Measurements from ENCODE around the gene EFNA3.

The EFNA3 gene

DNA sequence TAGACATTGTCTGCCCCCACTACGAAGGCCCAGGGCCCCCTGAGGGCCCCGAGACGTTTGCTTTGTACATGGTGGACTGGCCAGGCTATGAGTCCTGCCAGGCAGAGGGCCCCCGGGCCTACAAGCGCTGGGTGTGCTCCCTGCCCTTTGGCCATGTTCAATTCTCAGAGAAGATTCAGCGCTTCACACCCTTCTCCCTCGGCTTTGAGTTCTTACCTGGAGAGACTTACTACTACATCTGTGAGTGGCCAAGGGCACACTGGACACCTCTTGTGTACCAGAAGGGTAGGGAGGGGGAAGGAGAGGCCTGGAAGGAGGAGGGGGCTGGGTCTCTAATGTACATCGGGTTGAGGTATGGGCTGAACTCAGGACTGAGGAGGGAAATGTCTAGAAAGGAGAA lies 11.9 kb upstream of the EFNA3 start:
- no peak for DNase-seq (ENCODE audit: low read depth in 2 of 2)

DNA sequence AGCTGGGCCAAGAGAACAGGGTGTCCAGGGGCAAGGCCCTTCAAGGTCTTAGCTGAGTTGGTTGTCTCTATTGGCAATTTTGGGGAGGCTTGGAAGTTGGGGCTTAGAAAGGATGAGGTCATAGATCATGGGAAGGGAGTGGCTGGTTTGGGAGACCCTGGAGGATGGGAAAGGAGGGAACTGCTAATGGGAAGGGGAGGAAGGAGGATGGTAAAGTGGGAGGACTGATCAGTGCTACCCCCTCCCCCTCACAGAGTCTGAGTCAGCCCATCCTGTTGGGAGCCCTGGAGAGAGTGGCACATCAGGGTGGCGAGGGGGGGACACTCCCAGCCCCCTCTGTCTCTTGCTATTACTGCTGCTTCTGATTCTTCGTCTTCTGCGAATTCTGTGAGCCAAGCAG lies 10.0 kb upstream of the EFNA3 start:
- no peak for DNase-seq (ENCODE audit: low read depth in 2 of 2)

DNA sequence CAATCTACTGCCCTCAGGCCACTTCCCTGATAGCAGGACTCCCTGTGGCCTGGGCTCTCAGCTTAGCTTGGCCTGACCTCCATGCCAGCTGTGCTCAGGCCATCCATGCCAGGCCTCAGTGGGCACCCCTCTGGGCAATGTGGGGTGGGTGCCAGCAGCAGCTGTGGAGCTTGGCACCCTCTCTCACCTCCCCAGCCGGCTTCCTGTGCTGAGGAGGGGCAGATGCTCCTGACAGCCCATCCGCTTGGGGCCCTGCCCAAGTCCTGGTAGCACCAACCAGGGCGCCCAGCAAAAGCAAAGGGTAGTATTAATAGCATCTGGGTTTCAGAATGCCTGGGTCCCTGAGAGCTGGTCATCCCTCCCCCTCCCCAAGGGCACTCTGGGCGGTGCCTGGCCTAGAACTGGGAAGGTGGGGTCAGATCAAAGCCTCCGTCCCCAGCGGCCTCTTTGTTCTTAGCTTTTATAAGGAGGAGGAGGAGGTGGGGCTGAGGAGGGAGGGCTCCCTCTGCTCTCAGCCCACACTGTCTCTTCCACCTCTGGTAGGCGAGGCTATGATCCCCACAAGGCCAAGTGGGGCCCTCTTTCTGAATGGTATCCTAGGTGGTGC lies 9.0 kb upstream of the EFNA3 start:
- DNase-seq (ENCODE audit: low read depth in 2 of 2) = no peak

DNA sequence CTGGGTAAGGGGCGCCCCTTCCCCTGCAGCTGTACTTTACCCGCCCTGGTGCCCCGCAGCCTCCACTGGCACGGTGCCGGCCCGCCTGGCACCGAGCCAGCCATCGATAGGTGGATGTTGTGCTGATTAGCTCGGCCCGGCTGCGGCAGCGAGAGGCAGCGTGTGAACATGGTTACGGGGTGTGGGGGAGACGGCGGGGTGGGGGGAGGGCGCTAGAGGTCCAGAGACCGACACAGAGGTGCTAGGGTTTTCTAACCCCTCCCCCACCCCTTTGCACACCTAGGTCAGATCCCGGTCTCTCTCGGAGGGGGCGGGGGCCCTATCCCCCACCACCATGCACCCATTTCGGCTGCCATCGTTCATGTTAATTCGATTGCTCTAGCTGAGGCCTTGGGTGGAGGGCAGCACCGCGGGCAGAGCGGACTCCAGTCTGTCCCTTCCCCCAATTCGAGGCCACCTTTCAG lies 8.4 kb upstream of the EFNA3 start:
- DNase-seq (ENCODE audit: low read depth in 2 of 2) = no peak

DNA sequence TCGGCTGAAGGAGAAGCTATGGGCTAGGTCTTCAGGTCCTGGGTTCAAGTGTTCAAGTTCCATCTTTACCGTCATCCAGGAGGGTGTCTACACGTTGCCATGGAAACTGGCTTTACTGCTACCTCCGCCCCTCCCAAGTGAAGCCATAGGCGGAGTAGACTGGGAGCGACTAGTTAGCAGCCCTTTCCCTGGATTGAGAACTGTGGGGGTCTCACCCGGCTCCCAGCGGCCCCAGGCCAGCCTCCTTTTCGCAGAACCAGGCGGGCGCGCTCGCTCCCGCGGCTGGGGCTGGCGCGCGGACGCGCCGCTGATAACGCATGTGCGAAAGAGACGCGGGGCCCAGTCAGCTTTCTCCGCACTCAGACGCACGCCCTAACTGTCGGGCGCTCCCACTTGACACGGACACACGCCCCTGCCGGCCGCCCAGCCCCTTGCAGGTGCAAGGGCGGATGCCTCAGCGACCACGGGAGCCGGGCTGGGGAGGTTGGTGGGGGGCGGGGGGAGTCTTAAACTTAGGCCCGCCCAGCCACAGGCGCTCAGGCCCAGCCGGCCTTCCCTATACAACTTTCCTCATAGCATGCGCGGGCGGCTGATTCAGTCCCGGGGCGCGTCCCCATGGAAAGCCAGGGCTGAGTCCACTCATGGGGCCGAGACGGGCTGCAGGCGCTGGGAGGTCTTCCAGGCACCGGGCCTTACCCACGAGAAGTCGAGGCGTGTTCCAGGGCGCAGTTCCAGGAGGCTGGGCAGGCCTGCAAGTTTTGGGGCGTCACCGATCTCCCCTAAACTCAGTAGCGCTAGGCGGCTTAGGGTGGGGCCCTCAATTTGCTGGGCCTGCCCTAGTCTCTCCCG lies 7.7 kb upstream of the EFNA3 start:
- peak; percentile 70 to 72 for DNase-seq (ENCODE audit: low read depth in 2 of 2)

DNA sequence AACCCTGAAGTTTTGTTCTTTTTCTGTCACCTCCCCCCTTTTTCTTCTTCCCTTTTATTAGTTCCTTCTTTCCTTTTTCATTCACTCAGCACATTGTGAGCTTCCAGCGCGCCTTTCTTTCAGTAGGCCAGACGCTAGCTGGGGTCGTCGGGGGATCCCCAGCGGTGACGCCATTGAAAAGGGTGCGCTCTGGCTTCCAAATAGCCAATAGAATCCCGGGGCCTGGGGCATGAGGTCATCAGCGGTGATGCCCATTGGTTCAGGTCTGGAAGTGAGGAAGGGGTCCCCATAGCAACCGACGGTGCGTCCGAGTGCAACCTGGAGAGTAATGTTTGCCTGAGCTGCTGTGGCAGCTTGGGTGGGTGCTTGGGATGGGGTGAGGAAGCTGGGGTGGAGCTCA lies 6.9 kb upstream of the EFNA3 start:
- DNase-seq (ENCODE audit: low read depth in 2 of 2) = no peak

DNA sequence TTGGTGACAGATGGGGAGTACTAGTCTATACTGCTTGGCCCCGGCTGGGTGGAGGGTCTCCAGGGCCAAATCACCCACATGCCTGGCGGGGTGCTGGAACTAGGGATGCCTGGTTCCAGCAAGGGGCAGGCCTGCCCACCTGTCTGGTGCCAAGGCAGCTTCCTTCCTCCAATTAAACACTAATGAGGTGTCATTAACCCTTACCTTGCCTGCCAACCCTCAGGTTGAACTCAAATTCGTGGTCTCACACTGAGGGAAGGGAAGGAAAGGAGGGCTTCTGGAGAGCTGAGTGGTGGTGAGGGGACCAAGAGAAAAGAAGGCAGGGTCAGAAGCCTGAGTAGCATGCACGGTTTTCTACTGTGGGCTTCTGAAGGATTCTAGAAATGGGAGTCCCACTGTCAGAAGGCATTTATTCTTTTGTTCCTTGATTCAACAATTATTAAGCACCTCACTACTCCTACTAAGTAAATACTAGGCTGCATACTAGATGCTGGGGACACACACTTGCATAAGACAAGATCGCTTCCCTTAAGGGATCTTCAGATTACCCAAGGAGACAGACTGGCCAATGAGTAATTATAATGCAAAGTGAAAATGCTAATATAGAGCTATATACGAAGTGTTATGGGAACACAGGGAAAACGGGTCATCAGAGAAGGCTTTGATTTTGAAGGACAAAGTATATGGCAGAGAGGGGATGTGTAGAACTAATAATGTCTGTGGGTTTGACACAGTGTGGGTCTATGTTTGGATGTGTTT lies 5.9 kb upstream of the EFNA3 start:
- DNase-seq (ENCODE audit: low read depth in 2 of 2) = no peak

DNA sequence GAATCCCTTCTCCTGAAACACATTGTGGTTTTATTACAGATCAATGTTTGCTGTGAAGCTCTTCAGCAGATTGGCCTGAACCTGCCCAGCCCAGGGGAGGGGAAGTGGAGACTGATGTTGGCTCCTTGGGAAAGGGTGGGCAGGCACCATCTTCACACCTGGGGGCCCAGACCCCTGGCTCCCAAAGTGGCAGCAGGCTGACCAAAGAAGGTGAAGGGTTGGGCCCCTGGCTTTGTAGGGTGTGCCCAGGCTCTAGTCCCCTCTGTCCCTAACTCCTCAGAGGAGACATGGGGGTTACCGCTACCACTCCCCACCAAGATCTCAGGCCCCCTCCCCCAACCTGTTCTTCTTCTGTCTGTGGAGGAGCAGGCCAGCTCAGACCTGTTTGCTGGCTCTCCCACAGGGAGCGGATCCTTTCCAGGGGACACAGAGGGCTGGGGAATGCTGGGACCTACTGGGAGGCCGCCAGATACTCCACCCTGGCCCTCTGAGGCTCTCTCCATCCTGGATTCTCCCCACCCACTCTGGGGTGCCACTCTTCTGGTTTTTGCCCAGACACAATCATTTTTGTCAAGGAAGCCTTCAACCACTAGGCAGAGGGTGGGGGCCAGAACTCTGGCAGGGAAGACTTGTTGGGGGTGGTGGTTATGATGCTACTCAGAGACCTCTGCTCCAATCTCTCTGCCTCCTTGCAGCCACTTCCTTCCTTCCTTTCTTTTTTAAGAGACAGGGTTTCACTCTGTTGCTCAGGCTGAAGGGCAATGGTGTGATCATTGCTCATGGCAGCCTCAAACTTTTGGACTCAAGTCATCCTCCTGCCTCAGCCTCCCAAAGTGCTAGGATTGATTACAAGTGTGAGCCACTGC lies 5.0 kb upstream of the EFNA3 start:
- DNase-seq (ENCODE audit: low read depth in 2 of 2) = no peak

DNA sequence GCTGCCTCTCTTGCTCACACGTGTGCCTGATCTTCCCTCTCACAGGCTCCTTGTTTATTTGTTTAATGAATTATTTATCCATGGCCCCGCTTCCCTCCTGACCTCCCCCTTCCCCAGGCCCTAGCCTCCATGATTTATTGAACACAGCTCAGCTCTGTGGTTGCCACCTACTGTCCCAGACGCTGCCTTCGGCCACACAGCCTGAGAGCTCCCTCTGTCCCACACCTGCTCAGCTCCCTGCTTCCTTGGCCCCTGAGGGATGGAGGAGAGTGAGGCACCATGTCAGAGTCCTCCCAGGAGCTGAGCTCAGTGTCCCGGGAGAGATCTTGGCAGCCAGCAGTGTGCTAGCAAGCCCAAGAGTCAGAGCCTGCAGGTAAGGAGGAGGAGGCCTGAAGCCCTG lies 3.1 kb upstream of the EFNA3 start:
- no peak for DNase-seq (ENCODE audit: low read depth in 2 of 2)

DNA sequence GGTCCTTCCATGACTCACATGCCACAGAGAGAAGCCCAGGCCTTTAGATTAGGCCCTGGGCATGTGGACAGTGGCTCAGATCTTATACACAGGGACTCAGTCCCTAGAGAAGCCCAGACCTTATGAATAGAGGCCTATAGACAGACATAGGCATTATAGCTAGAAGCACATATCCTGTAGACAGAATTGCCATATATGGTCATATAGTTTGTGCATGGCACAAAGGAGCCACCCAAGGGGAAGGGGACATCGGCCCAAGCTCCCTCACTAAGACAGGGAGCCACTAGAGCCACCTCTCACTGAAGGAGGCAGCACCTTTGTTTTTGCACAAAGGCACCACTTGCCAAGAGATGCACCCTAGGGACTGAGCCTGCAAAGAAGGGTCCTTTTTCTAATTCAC lies 2.3 kb upstream of the EFNA3 start:
- DNase-seq (ENCODE audit: low read depth in 2 of 2) = no peak

DNA sequence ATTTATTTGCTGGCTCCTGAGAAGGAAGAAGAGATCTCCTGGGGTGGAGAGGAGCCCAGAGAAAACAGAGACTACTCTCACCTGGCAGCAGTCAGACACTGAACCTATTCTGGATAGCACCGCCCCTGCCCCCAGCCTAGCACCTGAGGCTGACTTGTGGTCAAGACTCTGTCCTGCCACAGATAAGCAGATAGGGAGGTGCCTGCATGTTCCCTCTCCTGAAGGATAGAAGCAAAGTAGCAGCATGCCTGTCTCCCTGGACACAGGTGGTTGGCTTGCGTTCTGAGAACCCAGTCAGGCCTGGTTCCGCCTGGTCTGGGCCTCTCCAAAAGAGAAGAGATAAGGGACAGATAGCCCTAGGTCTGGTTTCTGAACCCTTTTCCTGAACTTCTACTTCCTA lies 1.3 kb upstream of the EFNA3 start:
- no peak for DNase-seq (ENCODE audit: low read depth in 2 of 2)

DNA sequence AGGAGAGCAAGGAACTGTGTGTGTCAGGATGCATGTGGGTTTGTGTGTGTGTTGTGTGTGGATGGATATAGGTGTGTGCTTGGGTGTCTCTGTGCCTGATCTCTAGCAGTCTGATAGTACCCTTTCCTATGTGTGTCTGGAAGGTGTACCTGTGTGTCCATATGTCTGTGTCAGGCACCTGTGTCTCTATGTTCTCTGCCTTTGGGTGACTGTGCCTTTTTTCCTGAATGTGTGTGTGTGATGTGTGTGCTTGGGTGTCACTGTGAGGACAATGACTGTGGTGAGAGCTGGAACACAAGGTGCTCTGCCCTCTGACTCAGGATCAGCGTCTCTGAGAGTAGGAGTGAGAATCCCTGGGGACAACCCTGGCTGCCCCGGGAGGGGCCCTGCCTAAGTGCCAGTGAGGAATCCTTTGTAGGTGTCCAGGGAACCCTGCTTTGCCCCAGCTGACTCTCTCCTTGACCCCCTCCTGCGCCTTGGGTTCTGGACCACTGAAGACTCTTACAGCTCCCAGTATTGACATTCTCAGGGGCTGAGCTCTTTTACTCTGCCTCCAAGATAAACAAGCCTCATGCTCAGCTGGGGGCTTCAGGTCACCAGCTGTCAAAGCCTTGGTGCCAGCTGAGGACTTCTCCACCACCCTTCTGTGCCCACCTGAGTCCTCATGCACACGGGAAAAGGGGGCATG lies 735 bp upstream of the EFNA3 start:
- no peak for DNase-seq (ENCODE audit: low read depth in 2 of 2)

DNA sequence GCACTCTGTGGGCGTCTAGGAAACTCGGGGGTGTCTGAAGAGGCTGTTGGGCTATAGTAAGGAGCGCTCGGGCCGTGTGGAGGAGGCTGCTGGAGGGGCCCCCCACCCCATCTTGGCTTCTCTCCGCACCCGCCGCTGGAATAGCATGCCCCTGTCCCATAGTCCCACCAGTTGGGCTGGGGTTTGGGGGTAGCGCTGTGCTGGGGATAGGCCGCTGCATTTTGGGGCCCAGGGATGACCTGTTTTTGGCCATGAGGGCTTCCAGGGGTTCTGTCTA lies 511 bp downstream of the EFNA3 start:
- DNase-seq (ENCODE audit: low read depth in 2 of 2) = no peak

DNA sequence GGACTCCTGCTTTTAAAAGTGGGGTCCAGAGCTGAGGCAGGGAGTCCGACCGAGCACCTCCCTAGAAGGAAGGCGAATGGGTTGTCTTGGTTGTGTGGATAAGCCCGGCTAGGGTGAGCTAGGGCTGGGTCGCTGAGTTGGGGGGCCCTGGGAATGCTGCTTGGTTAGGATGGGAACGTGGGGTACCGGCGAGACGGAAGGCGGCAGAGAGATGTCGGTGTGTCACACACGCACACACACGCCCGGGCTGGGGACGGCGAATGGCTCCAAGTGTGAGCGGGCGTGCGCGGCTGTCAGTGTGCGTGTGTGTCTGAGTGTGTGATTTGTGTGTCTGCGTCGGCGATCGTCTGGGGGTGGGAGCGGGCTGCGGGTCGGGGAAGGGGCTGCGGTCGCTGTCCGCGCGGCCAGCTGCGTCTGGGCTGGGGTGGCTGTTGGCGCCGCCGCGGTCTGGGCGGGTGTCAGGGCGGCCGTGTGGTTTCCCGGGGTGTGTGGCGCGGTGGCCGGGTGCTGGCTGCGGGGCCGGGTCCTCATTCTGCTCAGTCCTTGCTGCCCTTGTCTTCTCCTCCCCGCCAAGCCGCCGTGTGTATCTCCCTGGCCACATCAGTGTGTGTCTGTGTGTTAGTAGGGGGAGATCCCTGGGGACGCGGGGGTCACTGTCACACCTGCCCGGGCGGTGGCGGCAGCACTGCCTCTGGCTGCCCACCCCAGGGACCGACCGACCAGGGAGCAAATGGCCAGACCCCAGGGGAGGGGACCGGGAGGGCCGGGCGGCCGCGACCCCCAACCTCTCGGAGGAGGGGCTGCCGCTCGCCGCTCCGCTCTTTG lies 1.1 kb downstream of the EFNA3 start:
- DNase-seq (ENCODE audit: low read depth in 2 of 2) = no peak

DNA sequence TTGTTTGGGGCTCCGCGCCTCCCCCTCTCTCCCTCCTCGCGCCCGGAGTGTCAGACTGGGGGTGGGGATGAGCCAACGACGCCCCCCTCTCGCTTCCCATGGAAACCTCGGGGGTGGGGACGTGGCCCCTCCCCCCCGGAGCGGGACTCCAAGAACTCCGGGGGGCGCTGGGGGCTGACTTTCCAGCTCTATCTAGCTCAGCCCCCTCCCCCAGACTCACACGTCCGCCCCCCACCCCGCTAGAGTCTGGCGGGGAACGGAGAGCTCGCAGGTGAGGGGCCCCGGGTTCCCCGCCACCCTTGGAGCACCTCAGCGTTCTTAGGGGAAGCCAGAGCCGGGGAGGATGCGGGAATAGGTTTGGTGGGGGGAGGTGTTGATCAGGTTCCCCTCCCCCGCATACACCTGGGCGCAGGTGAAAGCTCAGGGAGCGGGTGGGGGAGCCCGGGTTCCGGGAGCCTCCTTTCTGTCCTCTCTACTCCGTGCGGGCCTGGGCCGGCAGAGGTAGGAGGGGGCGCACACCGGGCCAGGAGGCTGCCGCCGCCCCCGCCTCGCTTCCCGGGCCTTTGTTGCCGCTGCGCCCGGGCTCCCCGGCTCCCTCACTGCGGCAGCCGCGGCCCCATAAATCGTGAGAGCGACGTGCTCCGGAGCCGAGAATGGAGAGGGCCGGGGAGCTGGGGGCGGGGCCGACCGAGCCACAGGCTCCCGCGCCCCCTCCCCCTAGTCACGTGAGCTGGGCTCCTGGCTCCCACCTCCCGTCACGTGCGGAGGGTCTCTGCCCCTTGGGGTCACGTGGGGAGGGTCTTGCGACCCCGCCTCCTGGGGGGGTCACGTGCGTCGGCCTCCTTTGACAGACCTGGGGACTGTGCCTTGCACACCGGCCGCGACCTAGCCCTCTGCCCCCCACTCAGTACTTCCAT lies 1.9 kb downstream of the EFNA3 start:
- DNase-seq (ENCODE audit: low read depth in 2 of 2) = no peak

DNA sequence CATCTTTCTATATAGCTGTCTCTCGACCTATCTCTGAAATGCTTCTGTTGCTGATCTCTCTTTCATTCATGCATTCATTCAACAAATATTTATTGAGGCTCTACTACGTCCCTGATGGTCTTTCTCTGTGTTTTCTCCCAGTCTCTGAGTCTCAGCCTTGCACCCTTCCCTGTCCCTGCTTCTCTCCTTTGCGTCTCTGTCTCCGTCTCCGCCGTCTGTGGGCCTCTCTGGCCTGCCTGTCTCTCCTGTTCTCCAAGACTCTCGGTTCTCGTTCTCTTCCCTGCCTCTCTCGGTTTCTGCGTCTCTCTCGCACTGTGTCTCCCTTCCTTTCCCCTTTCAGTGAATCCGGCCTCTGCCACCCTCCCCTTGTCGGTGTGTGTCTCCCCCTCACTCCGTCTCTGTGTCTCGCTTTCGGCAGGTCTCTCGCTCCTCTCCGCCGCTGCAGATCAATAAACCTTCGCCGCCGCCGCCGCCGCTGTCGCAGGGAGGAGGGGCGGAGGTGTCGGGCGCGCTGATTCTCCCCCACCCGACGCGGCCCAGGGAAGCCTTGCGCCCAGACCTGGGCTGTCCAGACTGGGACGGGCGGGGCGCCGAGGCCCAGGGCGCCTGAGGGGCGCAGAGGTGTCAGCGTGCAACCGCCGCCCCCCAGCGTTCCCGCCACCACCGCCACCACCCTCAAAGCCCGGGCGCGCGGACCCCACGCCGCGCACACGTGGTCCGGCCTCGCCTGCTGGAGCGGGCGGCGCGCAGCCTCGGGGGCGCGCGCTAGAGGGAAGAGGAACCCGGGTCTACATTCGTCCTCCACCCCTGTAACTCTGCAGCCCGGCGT lies 3.0 kb downstream of the EFNA3 start:
- DNase-seq (ENCODE audit: low read depth in 2 of 2) = no peak

DNA sequence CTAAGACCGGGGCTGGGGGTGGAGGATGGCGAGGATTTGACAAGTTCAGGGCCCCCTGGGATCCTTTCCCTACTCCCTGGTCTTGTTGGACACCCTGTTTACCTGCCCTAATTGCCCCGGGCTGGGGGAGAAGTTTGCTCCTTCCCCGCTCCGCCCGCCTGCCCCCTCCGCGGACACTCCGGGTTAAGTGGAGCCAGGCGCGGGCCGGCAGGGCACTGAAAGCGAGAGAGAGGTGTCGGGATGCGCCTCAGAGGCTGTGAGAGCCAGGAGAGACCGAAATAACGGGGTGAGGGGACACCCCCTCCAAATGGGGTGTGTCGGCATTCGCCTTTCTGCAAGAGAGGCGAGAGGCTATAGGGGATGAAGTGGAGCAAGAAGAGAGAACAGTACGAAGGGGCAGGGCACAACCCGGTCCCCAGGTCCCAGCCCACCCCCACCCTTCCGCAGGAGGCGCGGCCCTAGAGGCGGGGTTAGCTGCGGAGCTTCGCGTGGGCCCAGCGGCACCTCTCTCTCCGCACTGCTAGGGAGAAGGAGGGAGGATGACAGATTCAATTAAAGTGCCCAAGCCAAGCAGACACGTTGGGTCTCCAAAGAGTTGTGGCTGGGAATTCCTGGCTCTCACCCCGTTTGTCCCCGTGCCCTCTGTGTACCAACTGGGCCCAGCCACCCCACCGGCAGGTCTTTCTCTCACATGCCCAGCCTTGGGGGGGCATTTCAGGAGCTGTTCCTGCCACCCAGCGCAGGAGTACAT lies 3.8 kb downstream of the EFNA3 start:
- no peak for DNase-seq (ENCODE audit: low read depth in 2 of 2)

DNA sequence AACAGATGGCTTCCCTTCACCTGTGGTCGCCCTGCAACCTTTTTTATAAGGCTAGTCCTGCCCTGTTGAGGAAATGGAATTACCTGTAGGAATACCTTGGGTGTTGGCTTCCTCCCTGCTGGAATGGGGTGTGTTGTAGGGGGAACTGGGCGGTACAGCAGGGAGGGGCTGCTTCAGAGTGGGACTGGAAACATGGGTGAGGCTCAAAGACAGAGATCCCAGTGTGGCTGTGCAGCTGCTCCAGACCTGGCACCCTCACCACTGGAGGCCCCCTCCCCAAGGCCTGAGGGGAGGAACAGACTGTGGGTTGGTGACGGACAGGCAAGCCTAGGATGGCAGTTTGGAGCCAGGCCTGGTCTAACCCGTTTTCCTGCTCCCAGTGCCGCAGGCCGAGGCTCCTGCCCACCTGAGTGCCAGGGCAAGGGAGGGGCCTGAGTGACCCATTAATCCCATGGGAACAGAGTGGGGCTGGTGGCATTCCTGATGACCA lies 4.5 kb downstream of the EFNA3 start:
- no peak for DNase-seq (ENCODE audit: low read depth in 2 of 2)
